Activated CD8-positive, alpha-beta memory T cell treated with anti-CD3 and anti-CD28 coated beads, Interleukin-2, amount 50 U/mL, for 1 hour (primary cell): Measurements from ENCODE around the gene GOLGA8G.
"Not testable (repeated sequence)": the region's sequence is repeated elsewhere in the genome, so short reads cannot be mapped to it uniquely, and the experiment has no call there.

Source experiments
- DNase-seq: peaks from one replicate; pipeline ENCODE4 v3.0.0-alpha.2; 2020; ENCODE audit errors: extremely low read depth

The GOLGA8G gene, protein sequence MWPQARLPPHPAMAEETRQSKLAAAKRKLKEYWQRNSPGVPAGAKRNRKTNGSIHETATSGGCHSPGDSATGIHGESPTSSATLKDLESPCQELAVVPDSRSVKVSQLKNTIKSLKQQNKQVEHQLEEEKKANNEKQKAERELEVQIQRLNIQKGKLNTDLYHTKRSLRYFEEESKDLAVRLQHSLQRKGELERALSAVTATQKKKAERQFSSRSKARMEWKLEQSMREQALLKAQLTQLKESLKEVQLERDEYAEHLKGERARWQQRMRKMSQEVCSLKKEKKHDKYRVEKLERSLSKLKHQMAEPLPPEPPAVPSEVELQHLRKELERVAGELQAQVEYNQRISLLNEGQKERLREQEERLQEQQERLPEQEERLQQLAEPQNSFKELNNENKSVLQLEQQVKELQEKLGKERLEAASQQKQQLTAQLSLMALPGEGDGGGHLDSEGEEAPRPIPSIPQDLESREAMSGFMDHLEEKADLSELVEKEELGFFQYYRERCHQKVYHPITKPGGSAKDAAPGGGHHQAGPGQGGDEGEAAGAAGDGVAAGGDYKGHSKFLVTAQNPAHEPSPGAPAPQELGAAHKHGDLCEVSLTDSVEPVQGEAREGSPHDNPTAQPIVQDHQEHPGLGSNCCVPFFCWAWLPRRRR

GRCh38 chr15:28532954-28533353 is at the start of gene GOLGA8G:
GOLGA8G (minus strand) TSS chr15:28532971; CDS start chr15:28532909, 62 bp downstream.
- not testable (repeated sequence) for DNase-seq

DNA sequence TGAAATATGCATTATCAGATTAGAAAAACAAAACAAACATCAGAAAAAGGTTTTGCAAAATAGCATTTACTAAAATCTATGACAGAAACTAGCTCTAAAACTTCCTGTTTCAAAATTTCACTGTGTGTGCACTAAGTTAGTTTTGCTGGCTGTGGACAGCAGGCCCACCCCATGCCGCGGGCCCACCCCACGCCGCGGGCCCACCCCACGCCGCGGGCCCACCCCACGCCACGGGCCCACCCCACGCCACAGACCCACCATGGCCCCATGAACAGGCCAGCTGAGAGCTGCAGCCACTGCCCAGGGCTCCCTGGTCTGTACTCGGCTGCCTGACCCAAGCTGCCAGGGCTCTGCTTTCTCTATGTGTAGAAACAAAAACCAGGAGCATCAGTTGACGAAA is 40.6 kb upstream of the GOLGA8G start:
- not testable (repeated sequence) for DNase-seq

GRCh38 chr15:28553268-28553667 is 20.5 kb upstream of the GOLGA8G start, which contains the start of gene GOLGA6L25:
GOLGA6L25 (plus strand) TSS chr15:28553568; CDS start chr15:28553629, 61 bp downstream.
- DNase-seq, result not testable (repeated sequence)

GRCh38 chr15:28515208-28515607 is 17.6 kb downstream of the GOLGA8G start:
- DNase-seq, result not testable (repeated sequence)

- not testable (repeated sequence) for DNase-seq
Measured at GRCh38 chr15:28514128-28514527, 18.6 kb downstream of the GOLGA8G start.

- not testable (repeated sequence) for DNase-seq
Measured at GRCh38 chr15:28508217-28508889, 24.4 kb downstream of the GOLGA8G start.

- not testable (repeated sequence) for DNase-seq
Measured at GRCh38 chr15:28481340-28481739, 51.4 kb downstream of the GOLGA8G start.
